Stimulated activated CD4-positive, alpha-beta T cell treated with anti-CD3 and anti-CD28 coated beads, TNF-alpha, amount 100 ng/mL, for 48 hours (primary cell): ENCODE results near the gene FAM149A.
A peak's percentile ranks its signal among the peaks of the same experiment; 100 is the strongest.

ENCODE experiments used
- DNase-seq, 3 donors: peaks; one replicate each; pipeline ENCODE4 v3.0.0-alpha.2; 2020; ENCODE audit warnings: low read depth in 3 of 3

Gene FAM149A

GRCh38 chr4:186105647-186106321, 1.3 kb downstream of the FAM149A start:
- DNase-seq, result no peak

DNA sequence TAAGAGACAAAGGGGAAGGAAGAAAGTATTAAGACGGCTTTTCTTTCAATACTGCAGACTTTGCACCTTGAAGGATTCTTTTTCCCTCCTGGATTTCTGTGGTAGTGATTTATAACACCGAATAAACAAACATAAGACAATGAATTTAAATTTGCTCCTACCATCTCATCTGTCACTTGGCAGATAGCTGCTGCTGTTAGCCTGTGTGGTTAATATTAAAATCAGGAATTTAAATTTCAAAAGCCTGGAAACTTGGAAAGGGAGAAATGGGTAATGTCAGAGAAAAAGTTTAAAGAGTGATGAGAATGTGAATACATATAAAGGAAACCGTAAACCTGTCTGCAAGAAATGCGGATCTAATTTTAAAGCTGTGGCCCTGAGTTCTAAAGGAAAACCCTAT, 3.4 kb downstream of the FAM149A start:
- no peak for DNase-seq

GRCh38 chr4:186108391-186108790, 3.9 kb downstream of the FAM149A start:
- no peak for DNase-seq

DNA sequence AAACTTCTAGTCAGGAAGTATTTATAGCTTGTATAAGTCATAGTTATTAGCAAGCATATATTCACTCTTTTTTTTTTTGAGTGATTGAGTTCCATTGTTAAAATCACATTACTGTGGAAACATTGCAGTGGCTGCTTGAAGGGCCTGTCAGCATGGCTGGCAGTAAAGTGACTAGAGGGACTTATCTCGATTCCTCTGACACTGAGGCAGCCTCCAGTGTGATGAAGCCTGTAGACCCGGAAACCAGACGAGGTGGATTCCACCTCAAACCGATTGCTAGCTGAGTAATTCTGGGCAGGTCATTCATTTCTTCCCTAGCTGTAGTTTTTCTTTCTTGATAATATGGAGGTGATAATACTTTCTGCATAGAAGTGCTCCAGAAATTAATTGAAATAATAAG, 4.7 kb downstream of the FAM149A start:
- DNase-seq, result no peak

GRCh38 chr4:186116697-186117096, 12.2 kb downstream of the FAM149A start:
- DNase-seq, result no peak

DNA sequence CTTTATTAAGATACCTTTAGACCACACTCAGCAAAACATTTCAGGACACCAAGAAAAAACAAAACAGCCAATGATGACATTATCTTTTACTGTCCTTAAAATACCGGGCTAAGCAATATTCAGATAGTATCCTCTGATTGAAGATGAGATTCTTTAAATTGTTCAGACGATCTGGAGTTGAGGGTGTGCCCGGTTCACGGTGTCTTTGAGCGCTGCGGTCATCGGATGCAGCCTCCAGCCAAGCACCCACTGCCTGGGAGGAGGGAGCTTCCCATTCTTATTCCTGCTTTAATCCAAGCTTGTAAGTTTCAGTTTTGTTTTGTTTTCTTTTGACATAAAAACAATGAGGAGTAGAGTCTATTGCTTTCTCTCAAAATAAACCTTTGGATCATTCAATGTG, 14.1 kb downstream of the FAM149A start:
- no peak for DNase-seq

DNA sequence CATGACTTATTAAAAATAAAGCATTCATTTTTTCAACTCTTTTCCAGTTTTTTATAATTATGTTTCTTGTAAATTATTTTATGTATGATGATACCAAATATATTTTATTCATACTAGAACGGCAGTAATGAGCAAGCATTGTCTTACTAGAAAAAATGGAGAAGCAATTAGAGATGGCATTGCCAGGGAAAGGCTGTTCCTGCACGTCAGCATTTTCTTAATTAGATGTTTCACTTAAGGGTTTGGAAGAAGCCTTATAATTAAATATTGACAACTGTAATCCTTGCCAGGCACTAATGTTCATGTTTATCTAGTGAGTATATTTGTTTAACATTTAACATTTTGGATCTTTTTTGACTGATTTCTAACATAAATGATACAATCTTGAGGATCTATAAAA, 16.6 kb downstream of the FAM149A start:
- DNase-seq, result no peak

DNA sequence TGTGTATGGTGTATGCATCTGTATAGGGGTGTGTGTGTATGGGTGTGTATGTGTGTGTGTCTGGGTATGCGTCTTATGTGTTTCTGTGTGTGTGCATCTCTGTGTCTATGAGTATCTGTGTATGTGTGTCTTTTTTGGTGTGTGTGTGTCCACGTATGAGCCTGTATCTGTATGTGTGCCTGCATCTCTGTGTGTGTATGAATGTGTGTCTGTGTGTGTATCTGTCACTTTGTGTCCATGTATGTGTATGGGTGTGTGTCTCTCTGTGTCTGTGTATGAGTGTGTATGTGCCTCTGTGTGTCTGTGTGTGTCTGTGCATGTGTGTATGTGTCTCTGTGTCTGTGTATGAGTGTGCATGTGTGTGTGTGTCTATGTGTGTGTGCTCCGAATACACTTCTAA, 24.3 kb downstream of the FAM149A start:
- DNase-seq, result no peak

GRCh38 chr4:186131935-186132334, 27.4 kb downstream of the FAM149A start:
- DNase-seq, result no peak

DNA sequence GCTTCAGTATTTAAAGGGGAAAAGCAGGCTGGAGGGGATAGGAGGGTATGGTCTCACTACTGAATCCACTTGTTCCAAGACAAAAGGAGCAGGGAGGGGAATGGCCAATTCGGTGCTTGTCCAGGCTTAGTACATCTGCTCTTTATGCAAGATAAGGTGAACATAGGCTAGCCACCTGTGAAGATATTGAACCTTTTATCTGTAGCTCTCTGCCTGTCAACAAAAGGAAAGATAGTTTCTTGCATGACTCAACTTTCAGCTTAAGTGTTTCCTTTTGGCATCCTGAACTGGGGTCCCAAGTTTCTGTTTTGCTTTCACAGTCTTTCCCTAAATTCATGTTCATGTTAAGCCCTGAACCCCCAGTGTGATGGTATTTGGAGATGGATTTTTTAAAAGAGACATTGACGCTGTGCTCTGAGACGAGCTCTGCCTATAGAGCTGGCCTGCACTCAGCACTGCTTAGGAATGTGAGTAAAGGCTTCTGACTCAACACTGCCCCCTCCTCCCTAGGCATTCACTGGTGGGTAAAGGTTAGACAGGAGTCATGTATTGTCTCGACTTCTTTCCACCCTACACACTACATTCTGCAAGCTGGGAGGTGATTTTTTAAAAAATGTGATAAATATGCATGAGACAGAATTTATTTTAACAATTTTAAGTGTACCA, 28.2 kb downstream of the FAM149A start:
- no peak for DNase-seq

DNA sequence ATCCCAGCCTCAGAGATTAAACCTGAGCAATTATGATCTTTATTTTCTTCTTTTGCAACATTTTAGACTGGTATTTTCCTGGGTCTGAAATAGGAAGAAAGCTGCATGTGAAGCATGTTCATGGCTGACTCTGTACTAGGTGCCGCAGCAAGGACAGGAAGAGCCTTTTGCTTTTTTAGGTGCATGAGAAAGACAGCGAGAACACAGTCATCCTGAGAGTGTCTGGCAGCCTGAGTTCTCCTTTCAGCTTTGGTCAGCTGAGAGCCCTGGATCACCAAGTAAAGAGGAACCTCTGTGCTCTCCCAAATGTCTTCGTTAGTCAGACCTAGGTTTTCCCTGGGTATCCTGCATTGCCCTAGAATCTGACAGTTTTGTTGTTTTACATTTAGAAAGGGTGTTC, 29.8 kb downstream of the FAM149A start:
- no peak for DNase-seq

- no peak for DNase-seq
Observed at GRCh38 chr4:186134861-186135260, 30.4 kb downstream of the FAM149A start.

- no peak for DNase-seq
Observed at GRCh38 chr4:186137196-186137794, 32.8 kb downstream of the FAM149A start.

DNA sequence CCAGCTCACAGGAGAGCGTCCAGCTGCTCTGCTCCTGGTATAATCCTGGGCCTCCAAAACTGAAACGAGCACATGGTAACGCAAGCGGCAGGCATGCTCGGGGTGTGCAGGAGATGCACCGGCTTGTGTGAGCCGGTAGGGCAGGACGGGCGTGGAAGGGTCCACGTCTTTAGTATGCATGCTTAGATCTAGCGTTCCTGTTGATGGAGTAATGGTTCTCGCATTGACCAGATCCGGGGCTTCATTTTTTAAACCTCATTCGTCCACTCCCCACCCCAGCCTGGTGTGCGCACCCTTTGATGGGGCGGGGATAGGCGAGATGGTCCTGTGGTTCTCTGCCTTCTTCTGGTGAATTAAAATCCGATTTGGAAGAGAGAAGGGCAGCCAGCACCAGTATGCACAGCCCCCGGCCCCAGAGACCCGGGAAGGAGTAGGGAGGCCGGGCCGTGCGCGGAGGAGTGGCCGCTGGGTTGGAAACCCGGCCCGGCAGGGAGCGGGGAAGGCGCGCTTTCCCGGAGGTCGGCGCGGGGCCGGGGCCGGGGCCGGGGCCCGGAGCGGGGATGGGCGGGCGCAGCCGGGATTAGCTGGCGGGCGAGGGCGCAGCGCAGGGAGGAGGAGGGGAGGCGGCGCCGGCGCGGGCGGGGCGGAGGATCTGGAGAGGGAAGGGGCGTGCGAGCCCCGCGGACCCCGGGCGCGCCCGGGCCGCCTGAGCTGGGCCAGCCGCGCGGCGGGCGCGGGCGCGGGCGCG, 39.9 kb downstream of the FAM149A start:
- DNase-seq, result no peak

DNA sequence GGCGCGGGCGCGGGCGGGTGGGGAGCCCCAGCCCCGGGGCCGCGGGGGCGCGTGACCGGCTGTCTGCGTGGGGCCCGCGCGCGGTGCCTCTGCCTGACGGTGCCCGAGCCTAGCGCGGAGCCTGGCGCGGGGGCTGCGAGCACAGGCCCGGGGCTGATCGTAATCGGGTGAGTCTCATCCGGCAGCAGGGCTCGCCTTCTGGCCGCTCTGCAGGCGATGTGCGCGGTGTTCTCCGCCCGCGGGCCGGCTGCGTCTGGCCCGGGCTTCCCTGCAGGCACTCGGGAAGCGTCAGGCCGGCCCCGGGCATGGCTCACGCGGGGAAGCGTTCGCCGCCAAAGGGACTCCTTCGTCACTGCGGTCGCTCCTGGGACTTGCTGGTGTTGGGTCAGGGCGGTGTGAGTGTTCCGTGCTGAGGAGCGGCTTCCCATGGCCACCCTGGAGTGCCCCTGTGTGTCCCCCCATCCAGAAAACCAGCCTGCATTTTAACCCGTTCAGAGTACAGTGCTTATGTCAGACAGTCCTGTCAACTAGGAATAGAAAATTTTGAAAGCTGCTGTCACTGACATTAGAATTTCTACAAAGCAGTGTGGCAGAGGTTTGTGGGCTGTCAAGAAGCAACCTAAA, 40.6 kb downstream of the FAM149A start:
- no peak for DNase-seq

DNA sequence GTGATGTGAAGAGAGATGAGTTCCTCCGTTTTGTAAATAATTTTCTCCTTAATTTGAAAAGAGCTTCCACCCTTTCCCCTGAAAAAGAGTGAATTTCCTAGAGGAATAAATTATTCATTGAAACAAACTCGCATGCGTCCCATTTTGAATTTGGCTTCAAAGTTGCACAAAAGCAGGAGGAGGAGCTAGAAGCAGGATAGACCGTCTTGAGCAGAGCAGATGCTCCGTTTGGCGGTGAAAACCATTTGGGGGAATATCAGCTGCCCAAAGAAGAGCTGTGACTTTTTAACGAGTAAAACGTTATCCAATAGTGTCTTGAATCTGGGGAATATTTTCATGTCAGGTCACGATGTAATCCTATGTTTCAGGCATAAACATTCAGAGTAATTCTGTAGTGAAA, 42.0 kb downstream of the FAM149A start:
- DNase-seq, result no peak

- no peak for DNase-seq
Observed at GRCh38 chr4:186148336-186148975, 44.0 kb downstream of the FAM149A start.

DNA sequence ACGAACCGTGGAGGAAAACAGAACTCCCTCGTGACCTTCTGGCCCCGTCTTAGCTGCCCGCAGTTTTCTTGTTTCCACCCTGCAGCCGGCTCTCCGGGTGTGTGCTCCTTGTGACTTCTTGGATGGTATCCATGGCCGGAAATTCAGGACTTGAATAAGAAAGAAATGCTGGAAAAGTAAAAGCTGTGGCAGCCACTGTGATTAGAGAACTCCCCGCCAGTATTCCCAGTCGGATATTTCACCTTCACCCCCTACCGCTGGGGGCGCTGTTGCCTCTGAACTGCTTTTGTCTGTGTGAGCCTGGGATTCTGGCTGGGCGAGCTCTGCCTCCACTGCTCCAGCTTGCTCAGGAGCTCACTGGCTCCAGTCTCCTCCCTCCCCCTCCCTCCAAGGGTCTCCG, 45.4 kb downstream of the FAM149A start:
- DNase-seq, result peak in 1 of 3 donors; percentile 24

DNA sequence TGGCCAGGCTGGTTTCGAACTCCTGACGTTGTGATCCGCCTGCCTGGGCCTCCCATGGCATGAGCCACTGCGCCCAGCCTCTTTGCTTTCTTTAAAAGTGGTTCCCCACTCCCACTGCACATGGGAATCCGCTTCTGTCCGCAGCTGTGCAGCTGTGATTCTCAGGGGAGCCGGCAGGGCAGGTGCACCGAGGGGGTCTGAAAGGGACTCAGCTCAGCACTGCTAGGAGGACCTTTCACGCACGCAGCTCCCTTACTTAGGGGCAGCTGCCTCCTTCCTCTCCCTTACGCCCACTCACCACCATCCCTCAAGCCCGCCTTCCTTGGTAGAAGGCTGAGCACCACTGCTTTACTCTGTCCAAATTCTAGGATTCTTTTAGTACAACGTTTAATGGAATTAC, 46.4 kb downstream of the FAM149A start:
- no peak for DNase-seq

DNA sequence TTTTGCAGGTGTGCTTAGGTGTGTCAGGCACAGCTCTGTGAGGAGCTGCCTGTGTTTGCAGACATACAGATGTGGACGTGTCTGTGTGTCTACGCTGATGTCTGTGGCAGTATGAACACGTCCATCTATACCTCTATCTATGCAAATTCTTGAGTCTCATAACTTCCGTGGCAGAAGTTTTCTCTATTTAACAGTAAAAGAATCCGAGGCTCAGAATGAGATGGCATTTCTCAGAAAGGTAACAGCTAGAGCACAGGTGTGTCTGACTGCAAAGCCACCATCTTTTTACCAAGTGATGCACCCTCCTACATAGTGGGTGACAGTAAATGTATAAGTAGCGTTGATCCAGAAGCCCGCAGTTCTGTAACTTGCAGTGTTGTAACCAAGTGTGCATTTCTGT, 47.0 kb downstream of the FAM149A start:
- DNase-seq, result no peak

DNA sequence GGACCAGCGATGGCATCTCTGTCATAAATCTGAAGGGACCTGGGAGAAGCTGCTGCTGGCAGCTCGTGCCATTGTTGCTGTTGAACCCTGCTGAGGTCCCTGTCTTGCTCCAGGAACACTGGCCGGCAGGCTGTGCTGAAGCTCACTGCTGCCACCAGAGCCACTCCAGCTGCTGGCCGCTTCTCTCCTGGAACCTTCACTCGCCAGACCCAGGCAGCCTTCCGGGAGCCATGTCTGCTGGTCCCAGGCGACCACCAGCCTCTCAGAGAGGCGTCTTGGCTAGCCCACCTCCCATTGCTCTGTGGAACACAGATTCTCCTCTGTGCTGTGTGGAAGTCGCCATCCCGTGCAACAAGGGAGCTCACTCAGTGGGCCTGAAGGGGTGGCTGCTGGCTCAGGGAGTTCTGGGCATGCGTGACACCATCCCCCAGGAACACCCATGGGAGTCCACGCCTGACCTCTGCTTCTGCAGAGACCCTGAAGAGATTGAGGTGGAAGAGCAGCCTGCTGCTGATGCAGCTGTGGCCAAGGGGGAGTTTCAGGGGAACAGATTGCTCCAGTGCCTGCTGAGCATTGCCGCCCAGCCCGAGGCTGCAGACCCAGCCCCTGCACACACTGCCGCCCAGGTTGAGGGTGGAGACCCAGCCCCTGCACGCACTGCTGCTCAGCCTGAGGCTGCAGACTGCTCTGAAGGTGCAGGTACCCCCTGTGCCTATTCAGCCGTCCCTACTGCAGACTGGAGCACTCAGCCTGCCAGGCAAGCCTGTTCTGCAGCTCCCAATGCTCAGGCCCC, 53.7 kb downstream of the FAM149A start:
- no peak for DNase-seq
